RWPE2 (cell line): ENCODE data around the gene MYCBPAP.

ENCODE experiments used
- ATAC-seq: fragments of 200-7000 bp; cut with Tn5 transposase; 3 replicates; pipeline ENCODE4 v1.9.1; 2021; ENCODE audit warnings: low read depth
- DNase-seq: peaks from one replicate; pipeline ENCODE4 v3.0.0-alpha.2; 2020; ENCODE audit warnings: low spot score
- H3K27ac ChIP-seq: fragments of 450-650 bp; 2 replicates; pipeline ENCODE4 v1.5.1; 2017; ENCODE audit warnings: mild to moderate bottlenecking; ENCODE audit not compliant: poor library complexity, severe bottlenecking
- H3K27me3 ChIP-seq: fragments of 250-450 bp; sonication (Bioruptor Pico); 2 replicates; pipeline ENCODE4 v1.5.1; 2021; ENCODE audit warnings: mild to moderate bottlenecking, moderate library complexity; ENCODE audit not compliant: insufficient read depth, poor library complexity, severe bottlenecking
- H3K36me3 ChIP-seq: fragments of 250-450 bp; sonication (Bioruptor Pico); 2 replicates; pipeline ENCODE4 v1.5.1; 2020; ENCODE audit warnings: low read depth, mild to moderate bottlenecking, moderate library complexity
- H3K4me1 ChIP-seq: fragments of 250-450 bp; sonication (Bioruptor Pico); 2 replicates; pipeline ENCODE4 v1.5.1; 2021; ENCODE audit warnings: mild to moderate bottlenecking, moderate library complexity; ENCODE audit not compliant: insufficient read depth, poor library complexity, severe bottlenecking
- H3K4me3 ChIP-seq: fragments of 250-450 bp; sonication (Bioruptor Pico); 2 replicates; pipeline ENCODE4 v1.5.1; 2021; ENCODE audit warnings: mild to moderate bottlenecking, moderate library complexity; ENCODE audit not compliant: severe bottlenecking
- H3K9me3 ChIP-seq: fragments of 250-450 bp; sonication (Bioruptor Pico); 2 replicates; pipeline ENCODE4 v1.5.1; 2021; ENCODE audit warnings: mild to moderate bottlenecking, moderate library complexity; ENCODE audit not compliant: severe bottlenecking
- CTCF ChIP-seq: fragments of 450-650 bp; IDR thresholded peaks from one replicate; pipeline ENCODE4 v1.5.1; 2017; ENCODE audit warnings: mild to moderate bottlenecking, moderate library complexity; ENCODE audit not compliant: poor library complexity, severe bottlenecking

MYCBPAP gene

GRCh38 chr17:50482516-50482915 is 25.7 kb upstream of the MYCBPAP start:
- no peaks in the 10 kb centered on the region for H3K9me3 ChIP-seq
- no peaks in the 10 kb centered on the region for H3K27me3 ChIP-seq
- peak; percentile 92 for TF ChIP-seq CTCF
- H3K36me3 ChIP-seq, result peaks cover 43% of the 10 kb centered on the region
- no peak overlapping the region for H3K27ac ChIP-seq
- no peak overlapping the region for H3K4me3 ChIP-seq
- peak; percentile 55 for ATAC-seq
- H3K4me1 ChIP-seq, result peaks cover 20% of the 10 kb centered on the region
- peak; percentile 92 for DNase-seq

- no peaks in the 10 kb centered on the region for H3K9me3 ChIP-seq
- H3K4me3 ChIP-seq, result no peak overlapping the region
- TF ChIP-seq CTCF, result no peak
- H3K36me3 ChIP-seq, result peaks cover 43% of the 10 kb centered on the region
- no peak overlapping the region for H3K27ac ChIP-seq
- peaks cover 28% of the 10 kb centered on the region for H3K4me1 ChIP-seq
- no peak for DNase-seq
- ATAC-seq, result no peak
- H3K27me3 ChIP-seq, result no peaks in the 10 kb centered on the region
These were observed 25.0 kb upstream of the MYCBPAP start for GRCh38 chr17:50483266-50483665.

GRCh38 chr17:50484386-50485155 is 23.7 kb upstream of the MYCBPAP start:
- Histone ChIP-seq H3K36me3 (peaks cover 43% of the 10 kb centered on the region), H3K9me3 (no peaks in the 10 kb centered on the region)
- no peak for DNase-seq

GRCh38 chr17:50487213-50488096 is 20.8 kb upstream of the MYCBPAP start:
- H3K36me3 ChIP-seq, result peaks cover 18% of the 10 kb centered on the region

More at GRCh38 chr17:50484386-50485155, 23.7 kb upstream of the MYCBPAP start:
- no peak for ATAC-seq
- Histone ChIP-seq H3K4me1 (peaks cover 29% of the 10 kb centered on the region), H3K27ac (no peak overlapping the region), H3K4me3 (no peak overlapping the region), H3K27me3 (no peaks in the 10 kb centered on the region)
- TF ChIP-seq CTCF, result no peak

More at GRCh38 chr17:50487213-50488096, 20.8 kb upstream of the MYCBPAP start:
- H3K27me3 ChIP-seq, result no peaks in the 10 kb centered on the region
- H3K4me3 ChIP-seq, result no peak overlapping the region
- peak; percentile 93 for ATAC-seq
- no peaks in the 10 kb centered on the region for H3K9me3 ChIP-seq
- H3K4me1 ChIP-seq, result peaks cover 18% of the 10 kb centered on the region
- TF ChIP-seq CTCF, result no peak
- DNase-seq, result peak; percentile 88
- H3K27ac ChIP-seq, result peak overlapping the region; percentile 42
